Measurements from ENCODE around the gene CLCF1.

The CLCF1 gene

DNA sequence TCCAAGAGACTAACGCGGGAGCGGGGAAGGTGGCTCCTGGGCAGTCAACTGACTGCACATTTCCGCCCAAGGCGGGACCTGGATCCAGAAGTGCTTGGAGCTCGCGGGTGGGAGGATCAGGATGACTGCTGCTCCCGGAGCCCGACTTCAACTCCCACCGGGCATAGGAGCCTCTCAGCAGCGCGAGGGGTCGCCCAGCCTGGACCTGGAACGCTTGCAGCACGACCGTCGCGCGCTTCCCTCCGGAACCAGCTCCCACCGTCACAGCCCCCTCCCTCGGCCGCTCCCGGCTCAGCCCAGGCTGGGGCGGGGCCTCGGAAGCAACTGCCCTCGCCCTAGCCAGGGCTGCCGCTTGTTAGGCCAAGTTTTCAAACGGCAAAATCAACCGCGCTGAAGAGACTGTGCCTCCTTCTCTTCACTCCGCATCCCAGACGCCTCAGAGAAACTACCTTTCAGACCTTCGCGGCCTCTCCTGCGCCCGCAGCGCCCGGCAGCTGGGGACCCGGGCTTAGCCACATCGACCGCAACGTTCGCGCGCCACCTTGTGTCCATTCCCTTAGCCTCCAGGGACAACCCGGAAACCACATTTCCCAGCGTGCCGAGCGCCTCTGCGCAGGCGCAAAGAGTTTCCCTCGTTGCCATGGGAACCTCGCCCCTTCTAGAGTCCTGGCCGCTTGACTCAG, 56.1 kb downstream of the CLCF1 start:
- WGBS, result under 1% methylated on average over 55 of the region's 55 CpGs
- peak; percentile 94 for DNase-seq
- peak overlapping the region in 1 of 2 experiments; percentile 25 for H3K4ac ChIP-seq (ENCODE audit: low read depth in 1 of 2, low read length in 2 of 2)

GRCh38 chr11:67316882-67317204, 56.6 kb downstream of the CLCF1 start:
- Histone ChIP-seq H3K4me1 (ENCODE audit: control insufficient read depth, insufficient read depth, low read depth, low read length) (no peaks in the 10 kb centered on the region), H3K27ac (ENCODE audit: low read length, poor library complexity, severe bottlenecking) (peak overlapping the region; percentile 88), H2BK12ac (ENCODE audit: low read length in 2 of 2) (no peak overlapping the region), H4K91ac (ENCODE audit: low read length) (no peak overlapping the region), H3K9ac (ENCODE audit: low read length) (peak overlapping the region; percentile 88), H2BK5ac (ENCODE audit: low read depth, low read length, poor library complexity, severe bottlenecking) (no peak overlapping the region), H3K79me1 (replicated peaks; ENCODE audit: low read length, poor library complexity, severe bottlenecking) (peaks cover 14% of the 10 kb centered on the region), H3K36me3 (ENCODE audit: control insufficient read depth in 1 of 2, insufficient read depth in 2 of 2, low read depth in 1 of 2, low read length in 2 of 2) (peaks cover 5 to 6% of the 10 kb centered on the region in 2 experiments), H3K4me2 (ENCODE audit: low read length, poor library complexity, severe bottlenecking) (peak overlapping the region; percentile 95), H3K9me3 (ENCODE audit: control insufficient read depth, low read length) (no peaks in the 10 kb centered on the region), H3K4me3 (ENCODE audit: insufficient read depth in 1 of 2, low read depth in 1 of 2, low read length in 2 of 2) (peak overlapping the region; percentile 71 to 92), H3K4ac (ENCODE audit: low read depth in 1 of 2, low read length in 2 of 2) (no peak overlapping the region), H2BK15ac (ENCODE audit: low read depth, poor library complexity, severe bottlenecking) (no peak overlapping the region), H2AK5ac (ENCODE audit: low read length, severe bottlenecking) (no peak overlapping the region), H3K14ac (ENCODE audit: low read length in 2 of 2) (no peak overlapping the region), H4K8ac (ENCODE audit: low read length) (no peak overlapping the region), H2AFZ (ENCODE audit: low read depth, low read length) (no peak overlapping the region), H3K18ac (ENCODE audit: low read depth in 1 of 2, low read length in 2 of 2) (peak overlapping the region in 1 of 2 experiments; percentile 95), H3K27me3 (ENCODE audit: control insufficient read depth in 1 of 2, insufficient read depth in 1 of 2, low read length in 2 of 2) (no peaks in the 10 kb centered on the region), H3K23ac (ENCODE audit: low read length in 2 of 2) (no peak overlapping the region), H2BK120ac (ENCODE audit: low read depth, low read length) (peak overlapping the region; percentile 36)
- 4% methylated on average over 9 of the region's 10 CpGs for WGBS
- DNase-seq, result no peak

More for the DNA sequence above, 56.1 kb downstream of the CLCF1 start:
- H3K27ac ChIP-seq (ENCODE audit: low read length, poor library complexity, severe bottlenecking), result peak overlapping the region; percentile 88
- H3K9me3 ChIP-seq (ENCODE audit: control insufficient read depth, low read length), result no peaks in the 10 kb centered on the region
- H4K91ac ChIP-seq (ENCODE audit: low read length), result peak overlapping the region; percentile 88
- peak overlapping the region in 1 of 2 experiments; percentile 86 for H3K14ac ChIP-seq (ENCODE audit: low read length in 2 of 2)
- no peaks in the 10 kb centered on the region for H3K4me1 ChIP-seq (ENCODE audit: control insufficient read depth, insufficient read depth, low read depth, low read length)
- no peak overlapping the region for H3K23ac ChIP-seq (ENCODE audit: low read length in 2 of 2)
- H2AK5ac ChIP-seq (ENCODE audit: low read length, severe bottlenecking), result no peak overlapping the region
- H2BK120ac ChIP-seq (ENCODE audit: low read depth, low read length), result peak overlapping the region; percentile 36
- H2BK15ac ChIP-seq (ENCODE audit: low read depth, poor library complexity, severe bottlenecking), result peak overlapping the region; percentile 31
- peak overlapping the region; percentile 55 for H2AFZ ChIP-seq (ENCODE audit: low read depth, low read length)
- H3K36me3 ChIP-seq (ENCODE audit: control insufficient read depth in 1 of 2, insufficient read depth in 2 of 2, low read depth in 1 of 2, low read length in 2 of 2), result peaks cover under 1 to 5% of the 10 kb centered on the region in 2 experiments
- H2BK5ac ChIP-seq (ENCODE audit: low read depth, low read length, poor library complexity, severe bottlenecking), result no peak overlapping the region
- H3K4me3 ChIP-seq (ENCODE audit: insufficient read depth in 1 of 2, low read depth in 1 of 2, low read length in 2 of 2), result peak overlapping the region; percentile 71 to 92
- H4K8ac ChIP-seq (ENCODE audit: low read length), result peak overlapping the region; percentile 87
- no peaks in the 10 kb centered on the region for H3K27me3 ChIP-seq (ENCODE audit: control insufficient read depth in 1 of 2, insufficient read depth in 1 of 2, low read length in 2 of 2)
- H2BK12ac ChIP-seq (ENCODE audit: low read length in 2 of 2), result peak overlapping the region in 1 of 2 experiments; percentile 28
- peaks cover 14% of the 10 kb centered on the region for H3K79me1 ChIP-seq (replicated peaks; ENCODE audit: low read length, poor library complexity, severe bottlenecking)
- H3K9ac ChIP-seq (ENCODE audit: low read length), result peak overlapping the region; percentile 88
- H3K4me2 ChIP-seq (ENCODE audit: low read length, poor library complexity, severe bottlenecking), result peak overlapping the region; percentile 95
- H3K18ac ChIP-seq (ENCODE audit: low read depth in 1 of 2, low read length in 2 of 2), result peak overlapping the region; percentile 93 to 95

DNA sequence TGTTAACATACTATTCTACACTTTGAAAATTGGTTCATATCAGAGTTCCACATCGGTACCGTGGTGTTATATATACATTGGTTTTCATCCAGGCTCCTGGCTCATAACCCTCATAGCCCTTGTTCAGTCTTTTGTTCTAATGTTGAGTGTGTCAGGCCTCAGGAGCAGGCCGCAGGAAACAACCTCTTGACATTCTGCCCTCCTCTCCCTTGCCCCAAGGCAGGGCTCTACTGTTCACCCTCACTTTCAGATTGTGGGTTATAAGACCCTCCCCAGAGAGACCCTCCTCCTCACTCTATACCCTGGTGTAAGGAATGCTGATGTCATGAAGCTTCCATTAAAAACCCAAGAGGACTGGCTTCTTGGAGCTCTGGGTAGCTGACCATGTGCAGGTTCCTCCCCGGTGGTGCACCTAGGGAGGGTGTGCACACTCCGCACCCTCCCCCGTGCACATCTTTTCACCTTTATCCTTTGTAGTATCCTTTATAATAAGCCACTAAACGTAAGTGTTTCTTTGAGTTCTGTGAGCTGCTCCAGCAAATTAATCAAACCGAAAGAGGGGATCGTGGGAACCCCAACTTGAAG, 58.0 kb downstream of the CLCF1 start:
- Histone ChIP-seq H3K23ac (ENCODE audit: low read length in 2 of 2) (no peak overlapping the region), H3K4me1 (ENCODE audit: control insufficient read depth, insufficient read depth, low read depth, low read length) (no peaks in the 10 kb centered on the region), H3K79me1 (replicated peaks; ENCODE audit: low read length, poor library complexity, severe bottlenecking) (peaks cover 11% of the 10 kb centered on the region), H2BK15ac (ENCODE audit: low read depth, poor library complexity, severe bottlenecking) (no peak overlapping the region), H4K8ac (ENCODE audit: low read length) (no peak overlapping the region), H3K14ac (ENCODE audit: low read length in 2 of 2) (no peak overlapping the region), H2AFZ (ENCODE audit: low read depth, low read length) (no peak overlapping the region), H3K9me3 (ENCODE audit: control insufficient read depth, low read length) (no peaks in the 10 kb centered on the region), H3K27me3 (ENCODE audit: control insufficient read depth in 1 of 2, insufficient read depth in 1 of 2, low read length in 2 of 2) (no peaks in the 10 kb centered on the region), H2BK5ac (ENCODE audit: low read depth, low read length, poor library complexity, severe bottlenecking) (no peak overlapping the region), H3K9ac (ENCODE audit: low read length) (no peak overlapping the region), H3K27ac (ENCODE audit: low read length, poor library complexity, severe bottlenecking) (no peak overlapping the region), H3K4ac (ENCODE audit: low read depth in 1 of 2, low read length in 2 of 2) (no peak overlapping the region), H3K36me3 (ENCODE audit: control insufficient read depth in 1 of 2, insufficient read depth in 2 of 2, low read depth in 1 of 2, low read length in 2 of 2) (peaks cover 0 to 20% of the 10 kb centered on the region in 2 experiments), H3K4me2 (ENCODE audit: low read length, poor library complexity, severe bottlenecking) (no peak overlapping the region), H2BK12ac (ENCODE audit: low read length in 2 of 2) (no peak overlapping the region), H3K18ac (ENCODE audit: low read depth in 1 of 2, low read length in 2 of 2) (no peak overlapping the region), H3K4me3 (ENCODE audit: insufficient read depth in 1 of 2, low read depth in 1 of 2, low read length in 2 of 2) (no peak overlapping the region), H4K91ac (ENCODE audit: low read length) (no peak overlapping the region), H2AK5ac (ENCODE audit: low read length, severe bottlenecking) (no peak overlapping the region), H2BK120ac (ENCODE audit: low read depth, low read length) (no peak overlapping the region)
- no peak for DNase-seq
- 80% methylated on average over 8 of the region's 9 CpGs for WGBS

DNA sequence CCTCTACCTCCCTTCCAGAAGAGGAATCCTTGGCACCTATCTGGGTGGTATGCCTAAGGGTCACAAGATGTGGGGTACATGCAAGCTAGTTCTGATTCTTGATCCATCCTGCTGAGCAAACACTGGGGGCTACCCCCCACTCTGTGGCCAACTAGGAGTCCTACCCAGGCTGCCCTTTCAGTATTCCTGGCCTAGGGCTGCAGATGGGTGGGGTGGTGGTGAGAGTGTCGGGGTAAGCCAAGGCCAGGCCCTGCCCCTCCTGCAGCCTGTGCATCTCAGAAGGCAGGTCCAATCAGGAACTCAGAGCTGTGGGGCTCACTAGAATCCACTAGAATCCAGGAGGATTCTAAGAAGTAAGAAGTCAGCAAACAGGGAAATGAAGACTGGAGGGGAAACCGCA, 59.2 kb downstream of the CLCF1 start:
- Histone ChIP-seq H3K27ac (ENCODE audit: low read length, poor library complexity, severe bottlenecking) (no peak overlapping the region), H3K14ac (ENCODE audit: low read length in 2 of 2) (no peak overlapping the region), H3K9me3 (ENCODE audit: control insufficient read depth, low read length) (no peaks in the 10 kb centered on the region), H2AK5ac (ENCODE audit: low read length, severe bottlenecking) (no peak overlapping the region), H3K36me3 (ENCODE audit: control insufficient read depth in 1 of 2, insufficient read depth in 2 of 2, low read depth in 1 of 2, low read length in 2 of 2) (peaks cover 9 to 32% of the 10 kb centered on the region in 2 experiments), H3K18ac (ENCODE audit: low read depth in 1 of 2, low read length in 2 of 2) (no peak overlapping the region), H2BK120ac (ENCODE audit: low read depth, low read length) (no peak overlapping the region), H3K4ac (ENCODE audit: low read depth in 1 of 2, low read length in 2 of 2) (no peak overlapping the region), H2BK5ac (ENCODE audit: low read depth, low read length, poor library complexity, severe bottlenecking) (no peak overlapping the region), H3K4me2 (ENCODE audit: low read length, poor library complexity, severe bottlenecking) (no peak overlapping the region), H3K4me1 (ENCODE audit: control insufficient read depth, insufficient read depth, low read depth, low read length) (no peaks in the 10 kb centered on the region), H4K91ac (ENCODE audit: low read length) (no peak overlapping the region), H4K8ac (ENCODE audit: low read length) (no peak overlapping the region), H2BK15ac (ENCODE audit: low read depth, poor library complexity, severe bottlenecking) (no peak overlapping the region), H3K4me3 (ENCODE audit: insufficient read depth in 1 of 2, low read depth in 1 of 2, low read length in 2 of 2) (no peak overlapping the region), H3K79me1 (replicated peaks; ENCODE audit: low read length, poor library complexity, severe bottlenecking) (peaks cover 11% of the 10 kb centered on the region), H3K27me3 (ENCODE audit: control insufficient read depth in 1 of 2, insufficient read depth in 1 of 2, low read length in 2 of 2) (no peaks in the 10 kb centered on the region), H3K9ac (ENCODE audit: low read length) (no peak overlapping the region), H2BK12ac (ENCODE audit: low read length in 2 of 2) (no peak overlapping the region), H3K23ac (ENCODE audit: low read length in 2 of 2) (no peak overlapping the region), H2AFZ (ENCODE audit: low read depth, low read length) (no peak overlapping the region)
- WGBS, result 86% methylated on average over 2 of the region's 2 CpGs
- DNase-seq, result no peak
